PC-3 (cell line): Measurements from ENCODE around the gene IKBKE.

Experiments
- EZH2 ChIP-seq: fragments of 300-600 bp; sonication (generic); IDR thresholded peaks from one replicate; pipeline ENCODE4 v1.6.1; 2017; ENCODE audit warnings: antibody characterized with exemption, mild to moderate bottlenecking, low read length; ENCODE audit not compliant: unreplicated experiment
- TF ChIP-seq, protein P1 (sequence below): fragments of 300-600 bp; sonication (generic); conservative IDR thresholded peaks from 2 replicates; pipeline ENCODE4 v1.5.1; 2017; ENCODE audit warnings: antibody characterized with exemption, low read depth, mild to moderate bottlenecking, low read length

DNA sequence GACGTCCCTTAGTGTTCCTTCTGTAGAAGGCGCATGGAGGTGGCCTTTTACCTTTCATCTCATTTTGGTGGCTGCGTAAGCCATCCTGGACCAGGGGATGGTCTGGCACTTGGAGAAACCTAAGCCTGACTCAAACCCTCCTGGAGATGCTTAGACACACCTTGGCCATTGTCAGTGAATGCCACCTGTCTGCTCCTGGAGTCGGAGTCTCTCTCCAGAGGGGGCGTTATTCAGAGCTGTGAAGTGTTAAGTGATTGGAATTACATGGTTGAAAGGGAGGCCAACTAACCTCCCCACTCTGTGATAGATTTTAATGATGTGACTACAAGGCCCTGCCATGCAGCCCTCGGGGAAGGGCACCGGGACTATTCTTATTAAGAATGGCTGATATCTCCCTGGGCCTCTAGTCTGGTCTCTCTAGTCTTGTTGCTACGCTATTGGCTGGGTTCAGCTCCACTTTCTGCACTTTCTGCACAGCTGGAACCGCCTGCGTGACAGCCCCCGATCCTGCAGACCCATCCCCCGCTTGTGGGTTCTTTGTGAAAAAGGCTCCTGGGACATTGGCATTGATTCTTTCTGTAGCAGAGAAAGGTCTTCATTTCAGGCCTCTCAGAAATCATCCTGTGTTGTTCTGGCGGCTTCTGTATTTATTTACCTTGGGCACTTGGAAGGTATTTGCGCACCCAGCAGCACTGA, 41.2 kb downstream of the IKBKE start:
- TF ChIP-seq, protein P1, sequence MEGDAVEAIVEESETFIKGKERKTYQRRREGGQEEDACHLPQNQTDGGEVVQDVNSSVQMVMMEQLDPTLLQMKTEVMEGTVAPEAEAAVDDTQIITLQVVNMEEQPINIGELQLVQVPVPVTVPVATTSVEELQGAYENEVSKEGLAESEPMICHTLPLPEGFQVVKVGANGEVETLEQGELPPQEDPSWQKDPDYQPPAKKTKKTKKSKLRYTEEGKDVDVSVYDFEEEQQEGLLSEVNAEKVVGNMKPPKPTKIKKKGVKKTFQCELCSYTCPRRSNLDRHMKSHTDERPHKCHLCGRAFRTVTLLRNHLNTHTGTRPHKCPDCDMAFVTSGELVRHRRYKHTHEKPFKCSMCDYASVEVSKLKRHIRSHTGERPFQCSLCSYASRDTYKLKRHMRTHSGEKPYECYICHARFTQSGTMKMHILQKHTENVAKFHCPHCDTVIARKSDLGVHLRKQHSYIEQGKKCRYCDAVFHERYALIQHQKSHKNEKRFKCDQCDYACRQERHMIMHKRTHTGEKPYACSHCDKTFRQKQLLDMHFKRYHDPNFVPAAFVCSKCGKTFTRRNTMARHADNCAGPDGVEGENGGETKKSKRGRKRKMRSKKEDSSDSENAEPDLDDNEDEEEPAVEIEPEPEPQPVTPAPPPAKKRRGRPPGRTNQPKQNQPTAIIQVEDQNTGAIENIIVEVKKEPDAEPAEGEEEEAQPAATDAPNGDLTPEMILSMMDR: no peak
- TF ChIP-seq EZH2: no peak
